T-helper 1 cell treated with Interleukin-12 subunit alpha and Interleukin-12 subunit beta and Interleukin-4 antibody, amounts not matched to agents 30 ng/mL and 1 ng/mL, for 36 hours (primary cell): ENCODE measurements around the gene DIPK1B. TPM values are rescaled to one million over a fixed set of nuclear protein-coding genes. Genes with fewer than 3 reads are reported as not detected.

Experiments used
- intact Hi-C: fragments of 100-400 bp; cut with micrococcal nuclease; formaldehyde crosslinking; loops from one replicate; pipeline ENCODE4 v1.15.1; 2024
- total RNA-seq: library from RNA; stranded (reverse); gene quantifications from 2 replicates; pipeline ENCODE4 v1.2.3, GENCODE V29; 2022

The DIPK1B gene
- total RNA-seq, 1 donor from 2014 or later, result 0.29 TPM

DNA sequence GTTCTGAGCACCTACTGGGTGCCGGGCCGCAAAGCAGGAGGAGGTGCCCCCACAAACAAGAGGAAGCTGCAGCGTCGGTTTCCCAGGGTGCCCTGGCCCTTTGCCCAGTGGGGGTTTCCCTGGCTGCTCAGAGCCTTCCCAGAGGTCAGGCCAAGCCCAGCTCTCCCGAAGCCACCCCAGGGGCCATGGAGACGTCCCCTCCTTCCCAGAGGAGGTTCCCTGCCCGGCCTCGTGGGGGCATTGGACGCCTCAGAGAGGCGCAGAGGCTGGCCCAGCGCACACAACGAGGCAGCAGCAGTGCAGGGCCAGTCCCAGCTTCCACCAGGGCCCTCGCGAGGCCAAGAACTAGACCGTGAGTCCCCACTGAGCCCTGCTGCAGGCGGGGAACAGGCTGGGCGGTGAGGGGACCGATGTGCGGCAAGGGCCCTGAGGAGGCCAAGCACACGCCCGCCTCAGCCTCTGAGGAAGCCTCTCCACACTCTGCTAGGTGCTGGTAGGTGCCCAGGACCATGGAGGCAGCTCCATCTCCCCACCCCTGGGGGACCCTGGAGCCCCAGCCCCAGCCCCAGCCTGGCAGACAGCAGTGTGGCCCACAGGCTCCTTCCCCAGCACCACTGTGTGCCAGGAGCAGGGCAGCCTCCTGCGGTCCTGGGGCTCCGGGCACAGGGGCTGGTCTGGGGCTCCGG lies 7.0 kb downstream of the DIPK1B start:
- intact Hi-C loops, result no loop called here

DNA sequence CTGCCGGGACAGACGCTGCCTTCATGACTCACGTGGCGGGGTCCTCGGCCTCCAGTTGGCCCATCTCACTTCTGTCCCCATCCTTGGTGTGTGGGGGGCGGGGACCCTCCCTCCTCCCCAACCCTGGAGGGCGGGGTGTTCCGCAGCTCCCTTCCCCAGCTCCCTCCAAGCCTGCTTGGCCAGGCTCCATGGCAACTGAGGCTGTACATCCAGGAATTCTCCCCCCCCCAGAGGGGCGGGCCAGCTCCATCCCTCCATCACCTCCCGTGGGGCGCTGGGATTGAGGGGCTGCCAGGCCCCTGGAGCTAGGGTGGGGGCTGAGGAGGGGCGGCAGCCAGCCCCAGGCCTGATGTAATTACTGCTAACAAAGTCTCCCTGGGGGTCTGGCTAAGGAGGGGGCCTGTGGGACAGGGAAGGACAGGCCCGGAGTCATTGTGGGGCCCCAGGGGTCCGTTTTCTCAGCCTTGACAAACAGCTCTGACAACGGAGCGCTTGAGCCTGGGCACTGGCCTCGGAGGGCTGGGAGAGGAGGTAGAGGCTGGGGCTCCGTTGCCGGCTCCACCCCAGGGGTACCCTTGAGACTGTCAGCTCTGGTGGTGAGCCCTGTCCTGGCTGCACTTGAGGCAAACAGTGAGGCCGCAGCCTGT lies 8.0 kb downstream of the DIPK1B start:
- intact Hi-C loops, result no loop called here

DNA sequence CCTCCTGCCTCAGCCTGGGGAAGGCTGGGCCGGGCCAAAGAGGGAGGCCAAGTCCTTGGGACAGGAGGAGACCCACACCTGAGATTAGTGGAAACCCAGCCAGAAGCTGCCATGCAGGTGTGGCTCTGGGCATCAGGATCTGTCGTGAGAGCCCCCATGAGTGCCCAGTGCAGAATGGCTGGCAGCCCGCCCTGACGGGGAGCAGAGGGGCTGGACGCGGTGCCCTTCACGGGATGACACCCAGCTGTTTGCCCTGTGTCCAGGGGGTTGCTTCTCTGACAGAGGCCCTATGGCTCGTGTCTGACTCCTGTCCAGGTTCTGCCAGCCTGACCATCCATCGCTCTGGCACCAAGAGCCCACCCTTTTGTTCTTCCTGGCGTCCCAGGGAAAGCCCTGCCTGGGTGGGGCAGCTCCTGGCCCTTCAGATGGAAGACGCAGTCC lies 8.5 kb downstream of the DIPK1B start:
- intact Hi-C loops, result no loop called here

DNA sequence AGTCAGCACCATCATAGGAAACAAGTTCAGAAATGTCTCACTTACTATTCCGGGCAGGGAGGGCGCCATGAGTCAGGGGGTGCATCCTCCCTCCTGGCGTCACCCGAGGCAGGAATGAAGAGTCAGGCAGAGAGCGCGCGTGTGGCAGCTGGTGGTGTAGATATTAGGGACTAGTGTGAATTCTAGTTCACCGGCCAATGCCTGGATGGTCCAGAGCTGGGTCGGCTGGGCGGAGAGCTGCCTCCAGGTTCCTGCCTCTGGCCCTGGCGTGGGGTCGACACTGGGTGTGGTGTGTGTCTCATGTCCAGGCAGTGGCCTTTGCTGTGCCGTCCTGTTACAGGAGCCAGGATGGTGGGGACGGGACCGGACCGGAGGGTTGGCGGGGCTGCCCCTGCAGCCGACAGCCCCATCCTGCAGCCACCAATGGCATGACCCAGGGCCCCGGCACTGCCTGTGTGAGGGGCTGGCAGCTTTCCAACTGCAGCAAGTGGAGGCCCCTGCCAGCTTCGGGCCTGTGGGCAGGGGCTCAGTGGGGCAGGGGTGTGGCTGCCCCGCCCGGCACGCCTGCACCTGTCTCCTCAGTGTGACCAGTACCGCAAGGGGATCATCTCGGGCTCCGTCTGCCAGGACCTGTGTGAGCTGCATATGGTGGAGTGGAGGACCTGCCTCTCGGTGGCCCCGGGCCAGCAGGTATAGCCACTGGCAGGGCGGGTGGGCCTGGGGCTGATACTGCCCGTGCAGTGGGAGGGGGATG lies 9.1 kb downstream of the DIPK1B start:
- intact Hi-C loops, result no loop called here

DNA sequence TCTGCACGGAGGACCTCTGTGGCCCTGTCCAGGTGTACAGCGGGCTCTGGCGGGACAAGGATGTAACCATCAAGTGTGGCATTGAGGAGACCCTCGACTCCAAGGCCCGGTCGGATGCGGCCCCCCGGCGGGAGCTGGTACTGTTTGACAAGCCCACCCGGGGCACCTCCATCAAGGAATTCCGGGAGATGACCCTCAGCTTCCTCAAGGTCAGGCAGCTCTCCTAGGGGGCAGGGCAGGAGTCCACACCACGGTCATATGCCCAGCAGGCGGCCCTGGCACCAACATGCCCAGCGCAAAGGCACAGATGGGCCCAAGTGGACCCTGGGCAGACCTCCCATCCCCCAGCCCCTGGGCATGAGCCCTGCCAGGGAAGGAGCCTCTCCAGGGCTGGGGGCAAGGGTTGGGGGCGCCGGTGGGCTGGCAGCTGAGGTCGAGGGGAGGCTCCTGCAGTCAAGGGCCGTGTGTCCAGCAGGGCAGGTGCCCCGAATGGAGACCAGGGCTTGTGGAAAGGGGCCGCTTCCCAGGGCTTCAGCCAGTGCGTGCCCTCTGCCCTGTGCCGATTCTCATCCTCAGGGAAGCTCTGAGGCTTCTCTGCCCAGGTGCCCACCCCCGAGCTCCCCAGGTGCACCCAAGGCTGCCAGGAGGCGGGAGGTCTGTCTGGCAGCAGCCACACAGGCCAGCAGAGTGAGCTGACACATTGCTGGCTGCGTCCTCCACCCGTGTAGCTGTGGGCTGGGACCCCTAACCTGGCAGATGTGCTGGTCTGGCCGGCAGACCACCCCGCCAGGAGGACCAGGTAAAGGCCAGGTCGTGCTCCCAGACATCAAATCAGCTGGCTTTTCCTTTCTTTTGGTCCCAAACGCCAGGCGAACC lies 10.0 kb downstream of the DIPK1B start:
- intact Hi-C loops, result no loop called here

DNA sequence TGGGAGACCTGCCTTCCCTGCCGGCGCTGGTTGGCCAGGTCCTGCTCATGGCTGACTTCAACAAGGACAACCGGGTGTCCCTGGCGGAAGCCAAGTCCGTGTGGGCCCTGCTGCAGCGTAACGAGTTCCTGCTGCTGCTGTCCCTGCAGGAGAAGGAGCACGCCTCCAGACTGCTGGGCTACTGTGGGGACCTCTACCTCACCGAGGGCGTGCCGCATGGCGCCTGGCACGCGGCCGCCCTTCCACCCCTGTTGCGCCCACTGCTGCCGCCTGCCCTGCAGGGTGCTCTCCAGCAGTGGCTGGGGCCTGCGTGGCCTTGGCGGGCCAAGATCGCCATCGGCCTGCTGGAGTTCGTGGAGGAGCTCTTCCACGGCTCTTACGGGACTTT lies 10.6 kb downstream of the DIPK1B start:
- intact Hi-C loops, result no loop called here

DNA sequence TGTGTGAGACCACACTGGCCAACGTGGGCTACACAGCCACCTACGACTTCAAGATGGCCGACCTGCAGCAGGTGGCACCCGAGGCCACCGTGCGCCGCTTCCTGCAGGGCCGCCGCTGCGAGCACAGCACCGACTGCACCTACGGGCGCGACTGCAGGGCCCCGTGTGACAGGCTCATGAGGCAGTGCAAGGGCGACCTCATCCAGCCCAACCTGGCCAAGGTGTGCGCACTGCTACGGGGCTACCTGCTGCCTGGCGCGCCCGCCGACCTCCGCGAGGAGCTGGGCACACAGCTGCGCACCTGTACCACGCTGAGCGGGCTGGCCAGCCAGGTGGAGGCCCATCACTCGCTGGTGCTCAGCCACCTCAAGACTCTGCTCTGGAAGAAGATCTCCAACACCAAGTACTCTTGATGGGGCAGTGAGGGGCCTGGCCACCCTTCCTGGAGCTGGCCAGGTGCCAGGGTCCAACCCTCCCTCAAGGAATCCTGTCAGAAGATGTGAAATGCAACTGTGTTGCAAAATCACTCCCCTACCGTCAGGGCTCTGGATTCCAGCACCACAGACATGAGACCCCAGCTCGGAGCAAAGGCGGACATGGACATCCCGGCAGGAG lies 11.1 kb downstream of the DIPK1B start:
- intact Hi-C loops, result no loop called here

DNA sequence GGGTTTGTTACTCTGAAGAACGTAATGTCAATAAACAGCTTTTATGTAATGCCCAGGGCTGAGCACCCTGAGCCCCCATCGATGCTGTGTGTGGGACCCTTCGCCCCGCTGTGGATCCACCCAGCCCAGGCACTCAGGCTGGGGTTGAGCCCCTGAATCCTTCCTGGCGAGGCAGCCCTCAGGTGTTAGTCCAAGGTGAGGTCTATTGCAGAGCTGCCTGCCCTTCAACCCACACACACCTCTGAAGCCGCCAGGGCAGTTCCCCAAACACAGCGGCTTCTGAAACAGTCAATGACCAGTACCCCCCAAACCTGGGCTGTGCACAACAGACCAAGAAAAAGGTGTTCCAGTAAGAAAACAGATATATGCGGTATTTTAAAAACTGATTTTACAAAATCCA lies 11.6 kb downstream of the DIPK1B start:
- intact Hi-C loops, result no loop called here

DNA sequence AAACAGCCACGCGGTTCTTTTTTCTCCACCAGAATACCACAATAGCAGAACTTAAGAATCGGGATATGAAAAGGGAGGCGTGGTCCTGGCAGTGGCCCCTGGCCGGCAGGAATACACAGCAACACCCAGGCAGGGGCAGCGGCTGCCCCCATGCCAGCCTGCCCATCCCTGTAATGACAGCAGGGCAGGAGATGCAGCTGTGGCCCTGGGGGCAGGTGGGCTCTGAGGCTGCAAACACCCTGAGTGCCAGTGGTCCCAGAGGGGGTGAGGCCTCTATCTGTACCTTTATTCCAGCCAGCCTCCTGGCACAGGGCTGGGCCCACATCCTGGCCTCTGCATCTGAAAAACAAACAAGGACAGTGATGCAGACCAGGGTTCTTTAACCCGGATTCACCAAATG lies 12.4 kb downstream of the DIPK1B start:
- intact Hi-C loops, result no loop called here

DNA sequence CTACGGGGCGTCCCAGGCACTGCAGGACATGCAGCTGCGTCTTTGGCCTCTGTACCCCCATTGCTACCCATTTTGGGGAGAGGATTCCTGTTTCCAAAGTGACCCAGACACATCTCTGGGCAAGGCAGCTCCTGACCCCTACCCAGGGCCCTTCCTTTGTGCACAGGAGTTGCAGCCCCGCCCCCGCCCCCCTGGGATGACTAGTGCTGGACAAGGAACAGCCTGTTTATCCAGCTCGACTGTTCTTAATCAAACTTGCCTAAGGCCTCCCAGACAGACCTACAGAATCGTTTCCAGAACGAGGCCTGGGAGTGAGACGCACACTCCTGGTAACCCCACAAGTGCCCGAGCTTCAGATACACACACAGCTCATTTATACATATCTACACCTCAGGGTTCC lies 13.2 kb downstream of the DIPK1B start:
- intact Hi-C loops, result no loop called here

DNA sequence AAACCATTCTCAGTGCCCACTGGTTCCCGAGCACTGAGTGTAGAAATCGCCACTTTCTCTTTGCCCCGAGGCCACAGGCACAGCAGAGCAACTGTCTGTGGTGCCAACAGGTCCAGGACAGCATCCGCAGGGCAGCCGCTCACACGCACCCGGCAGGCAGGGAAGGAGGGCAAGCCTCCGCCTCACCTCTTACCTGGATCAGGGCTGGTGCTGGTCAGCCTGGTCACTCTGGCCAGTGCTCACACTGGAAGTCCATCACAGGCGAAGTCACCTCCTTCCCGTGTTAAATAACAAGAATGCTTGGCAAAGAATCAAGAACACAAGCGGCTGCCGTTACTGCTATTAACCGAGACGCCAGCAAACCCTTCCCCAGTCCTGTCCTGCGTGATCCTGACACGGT lies 13.7 kb downstream of the DIPK1B start:
- intact Hi-C loops, result no loop called here

DNA sequence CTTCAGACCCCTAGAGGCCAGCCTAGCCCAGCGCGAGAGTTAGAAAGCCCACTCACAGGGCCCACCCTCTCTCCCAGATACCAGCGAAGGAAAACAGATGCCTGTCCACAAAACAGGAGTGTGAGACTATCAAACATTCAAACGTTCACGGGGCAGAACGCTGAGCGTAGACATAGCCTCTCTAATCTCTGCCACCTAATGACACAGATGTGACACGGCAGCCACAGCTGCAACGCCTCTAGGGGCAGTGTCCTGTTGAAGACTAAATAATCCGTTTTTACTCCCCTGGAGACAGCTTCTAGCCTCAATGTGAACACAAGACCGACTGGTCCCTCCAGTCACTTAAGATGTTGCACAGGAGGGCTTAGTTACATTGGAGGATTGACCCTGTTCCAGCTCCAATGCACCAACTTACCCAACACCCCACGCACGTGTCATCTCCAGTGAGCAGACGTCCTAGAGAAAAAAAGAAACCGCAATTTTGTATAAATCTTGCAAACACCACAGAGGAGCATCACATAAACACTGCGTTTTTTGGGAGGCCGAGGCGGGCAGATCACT lies 14.3 kb downstream of the DIPK1B start:
- intact Hi-C loops, result loop anchor here (1.0 kb wide), 2 partner anchors 25 to 243 kb away; partner anchors contain the start of gene SEC16A

DNA sequence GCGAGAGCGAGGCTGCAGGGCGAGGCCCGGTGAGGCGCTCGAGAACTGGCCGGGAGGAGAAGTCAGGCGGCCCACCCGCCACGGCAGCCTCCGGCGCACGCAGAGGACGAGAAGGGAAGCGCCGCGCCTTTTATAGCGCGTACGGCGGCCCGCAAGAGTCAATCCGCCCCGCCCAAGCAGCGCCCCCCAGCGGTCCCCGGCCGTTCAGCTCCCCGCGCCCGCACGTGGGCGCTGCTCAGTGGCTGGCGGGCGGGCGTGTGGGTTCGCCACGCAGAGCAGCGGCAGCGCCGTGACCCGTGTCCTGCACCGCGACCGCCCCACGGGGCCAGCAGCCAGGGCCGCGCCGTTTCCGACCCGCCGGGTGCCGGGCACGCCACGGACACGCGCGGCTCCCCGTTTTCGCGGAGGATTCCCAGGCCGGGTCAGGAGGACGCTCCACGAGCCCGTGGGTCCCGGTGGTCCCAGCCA lies 15.7 kb downstream of the DIPK1B start:
- intact Hi-C loops, result loop anchor here (1.0 kb wide), 1 partner anchor 41 kb away; the partner anchor contains the start of gene AGPAT2

DNA sequence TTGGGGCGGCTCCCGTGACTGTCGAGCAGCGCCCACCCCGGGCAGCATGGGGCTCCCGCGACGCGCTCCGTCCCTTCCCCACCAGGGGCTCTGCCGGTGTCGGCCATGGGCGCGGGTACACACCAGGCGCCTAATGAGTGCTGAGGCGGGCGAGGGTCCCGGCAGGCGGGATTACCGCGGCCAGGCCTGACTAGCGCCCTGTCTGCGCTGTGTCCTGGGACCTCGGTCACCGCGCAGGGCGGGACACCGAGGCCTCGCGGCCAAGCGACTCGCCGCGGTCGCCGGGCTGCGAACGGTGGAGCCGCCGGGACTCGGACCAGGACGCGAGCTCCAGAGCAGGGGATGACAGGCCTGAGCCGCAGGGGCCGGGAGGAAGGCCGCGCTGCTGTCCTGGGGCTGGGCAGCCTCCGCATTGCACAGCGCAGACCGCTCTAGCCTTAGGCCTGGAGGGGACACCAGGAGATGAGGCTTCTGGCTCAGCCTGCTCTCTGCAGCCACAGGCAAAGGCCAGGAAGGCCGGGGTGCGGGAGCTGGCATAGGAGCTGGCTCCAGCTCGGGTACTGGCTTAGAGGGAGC lies 16.3 kb downstream of the DIPK1B start:
- intact Hi-C loops, result loop anchor here (1.0 kb wide), 1 partner anchor 41 kb away; the partner anchor contains the start of gene AGPAT2

DNA sequence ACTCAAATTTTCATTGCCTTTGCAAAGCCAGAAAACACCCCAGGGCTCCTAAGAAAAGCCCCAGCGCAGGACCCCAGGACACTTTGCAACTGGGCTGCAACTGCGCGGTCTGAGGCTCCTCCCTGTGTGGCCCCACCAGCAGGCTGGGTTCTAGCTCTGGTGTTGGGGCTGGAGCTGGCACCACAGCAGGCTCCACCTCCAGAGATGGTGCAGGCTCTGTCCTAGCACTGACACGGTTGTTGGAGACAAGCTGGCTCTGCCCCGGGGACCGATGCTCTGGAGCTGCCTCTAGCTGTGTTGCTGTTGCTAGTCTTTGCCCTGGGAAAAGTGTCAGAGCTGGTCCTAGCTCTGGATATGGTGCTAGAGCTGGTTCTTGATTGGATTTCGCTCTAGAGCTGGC lies 16.8 kb downstream of the DIPK1B start:
- intact Hi-C loops, result no loop called here

DNA sequence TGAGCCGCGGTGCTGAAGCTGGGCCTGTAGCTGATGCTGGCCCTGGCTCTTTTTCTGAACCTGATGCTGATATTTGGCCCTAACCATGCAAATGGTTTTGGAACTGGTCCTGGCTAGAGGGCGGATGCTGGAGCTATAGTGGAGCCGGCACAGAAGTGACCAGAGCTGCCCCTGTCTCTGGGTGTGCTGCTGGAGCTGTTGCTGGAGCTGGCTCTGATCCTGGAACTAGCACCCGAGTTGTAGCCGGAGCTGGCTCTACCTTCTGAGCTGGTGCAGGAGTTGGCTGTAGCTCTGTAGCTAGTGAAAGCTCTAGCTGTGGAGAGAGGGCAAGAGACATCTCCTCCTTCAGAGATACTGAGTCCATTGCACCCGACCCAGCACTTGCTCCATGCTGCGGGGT lies 17.6 kb downstream of the DIPK1B start:
- intact Hi-C loops, result no loop called here

DNA sequence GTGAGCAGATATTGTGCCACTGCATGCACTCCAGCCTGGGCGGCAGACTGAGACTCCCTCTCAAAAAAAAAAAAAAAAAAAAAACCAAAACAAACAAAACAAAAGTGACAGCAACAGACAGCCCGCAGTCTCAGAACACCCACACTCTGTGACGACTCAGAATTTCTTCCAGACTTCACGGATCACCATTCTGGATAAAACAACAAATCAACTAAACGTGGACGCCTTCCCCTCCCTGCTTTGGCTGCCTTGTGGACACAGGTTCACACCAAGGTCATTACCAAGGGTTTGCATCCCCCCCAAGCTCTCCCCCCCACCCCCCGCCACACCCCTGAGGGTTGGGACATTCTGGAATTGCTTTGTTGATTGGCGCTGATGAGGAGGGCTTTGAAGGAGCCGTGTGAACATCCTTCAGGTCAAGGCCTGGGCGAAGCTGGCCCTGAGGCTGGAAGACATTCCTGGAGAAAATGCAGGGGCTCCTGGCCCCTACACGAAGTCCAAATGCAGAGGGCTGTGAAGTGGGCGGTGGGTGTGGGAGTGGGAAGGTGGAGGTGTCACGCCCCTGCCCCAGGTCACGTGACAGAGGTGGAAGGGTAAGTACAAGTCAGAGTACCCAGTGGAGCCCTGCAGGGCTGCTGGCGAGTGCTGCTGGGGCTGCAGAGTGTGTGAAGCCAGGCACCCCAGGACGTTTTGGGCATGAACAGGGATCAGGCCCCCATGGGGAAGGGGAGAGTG lies 20.2 kb downstream of the DIPK1B start:
- intact Hi-C loops, result no loop called here

DNA sequence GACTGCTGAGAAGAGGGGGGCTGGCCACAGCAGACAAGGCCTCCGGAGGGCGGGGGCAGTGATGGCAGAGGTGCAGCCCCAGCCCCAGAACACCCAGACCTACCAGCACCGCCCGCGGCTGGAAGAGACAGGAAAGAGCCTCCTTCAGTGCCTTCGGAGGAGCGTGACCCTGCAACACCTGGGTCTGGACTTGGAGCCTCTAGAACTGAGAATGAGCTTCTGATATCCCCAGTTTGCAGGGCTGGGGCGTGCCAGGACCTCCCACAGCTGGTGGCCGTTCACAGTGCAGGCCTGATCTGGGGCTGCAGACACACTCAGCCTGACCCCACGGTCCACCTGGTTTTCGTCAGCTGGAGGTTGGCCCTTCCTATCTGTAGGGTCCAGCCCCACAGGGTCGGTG lies 21.2 kb downstream of the DIPK1B start:
- intact Hi-C loops, result no loop called here

DNA sequence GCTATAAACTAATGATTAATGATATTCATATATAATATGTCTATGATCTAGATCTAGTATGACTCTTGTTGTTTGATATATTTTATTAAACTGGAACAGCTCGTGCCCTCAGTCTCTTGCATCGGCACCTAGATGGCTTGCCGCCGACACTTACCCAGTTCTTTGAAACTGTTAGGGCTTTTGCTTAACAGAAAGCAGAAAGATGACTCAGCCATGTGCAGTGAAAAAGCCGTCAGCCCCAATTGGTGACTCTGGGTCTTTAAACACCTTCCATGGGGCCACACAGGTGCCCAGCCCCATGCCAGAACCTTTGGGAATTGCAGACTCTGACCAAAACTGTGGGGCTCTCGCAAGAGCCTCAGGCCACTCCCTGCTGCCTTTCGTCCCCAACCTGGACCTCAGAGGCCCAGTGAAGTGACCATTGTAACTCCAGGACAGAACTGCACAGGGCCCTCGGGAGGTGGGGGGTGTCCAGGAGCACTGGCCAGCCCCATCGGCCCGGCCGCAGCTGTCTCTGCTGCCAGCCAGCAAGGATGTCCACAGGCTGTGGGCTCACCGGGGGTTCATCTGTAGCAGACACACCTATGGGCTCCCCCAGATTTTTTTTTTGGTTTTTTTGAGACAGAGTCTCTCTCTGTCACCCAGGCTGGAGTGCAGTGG lies 22.6 kb downstream of the DIPK1B start:
- intact Hi-C loops, result no loop called here
